Astrocyte of the cerebellum (primary cell): ENCODE data around the gene RNF168.
"Not testable (repeated sequence)": the region's sequence is repeated elsewhere in the genome, so short reads cannot be mapped to it uniquely, and the experiment has no call there.

ENCODE experiments used
- DNase-seq: peaks from one replicate; pipeline ENCODE4 v3.0.0-alpha.2; 2011; ENCODE audit warnings: low read depth
- H3K4me3 ChIP-seq: 2 replicates; pipeline ENCODE4 v1.5.1; 2011; ENCODE audit warnings: mild to moderate bottlenecking, low read depth, low read length, moderate library complexity
- CTCF ChIP-seq: IDR thresholded peaks from 2 replicates; pipeline ENCODE4 v1.5.1; 2012; ENCODE audit warnings: low read length, low read depth, moderate library complexity, mild to moderate bottlenecking; ENCODE audit errors: missing control alignments
- in situ Hi-C: cut with HindIII; loops from 2 replicates; pipeline ENCODE4 v1.10.0; 2017; ENCODE audit warnings: low sequenced_read_pairs

The RNF168 gene

GRCh38 chr3:196423044-196423781 is 80.4 kb downstream of the RNF168 start:
- H3K4me3 ChIP-seq, result no peak overlapping the region
- DNase-seq, result no peak
- in situ Hi-C loops, result no loop called here
- no peak for TF ChIP-seq CTCF

- in situ Hi-C loops, DNase-seq, H3K4me3 ChIP-seq: not testable (repeated sequence)
These were observed 81.9 kb downstream of the RNF168 start for GRCh38 chr3:196421668-196422067.

GRCh38 chr3:196419386-196419785 is 84.2 kb downstream of the RNF168 start:
- DNase-seq, result no peak
- in situ Hi-C loops, result no loop called here
- H3K4me3 ChIP-seq, result no peak overlapping the region
- no peak for TF ChIP-seq CTCF
